IPS-20b (cell line): ENCODE data around the gene CEP295NL.

Source experiments
- H3K27ac ChIP-seq: one replicate; pipeline ENCODE4 v1.5.1; 2013; ENCODE audit warnings: low read length
- H3K27me3 ChIP-seq: 2 replicates; pipeline ENCODE4 v1.6.1; 2013; ENCODE audit warnings: mild to moderate bottlenecking, low read length, inconsistent platforms; ENCODE audit not compliant: insufficient read depth
- H3K36me3 ChIP-seq: 2 replicates; pipeline ENCODE4 v1.6.1; 2013; ENCODE audit warnings: low read depth, mild to moderate bottlenecking, inconsistent platforms, low read length, moderate library complexity; ENCODE audit not compliant: insufficient read depth
- H3K4me1 ChIP-seq: 2 replicates; pipeline ENCODE4 v1.6.1; 2013; ENCODE audit warnings: mild to moderate bottlenecking, control low read depth, inconsistent platforms, low read length, moderate library complexity; ENCODE audit not compliant: insufficient read depth
- H3K4me3 ChIP-seq: 2 replicates; pipeline ENCODE4 v1.5.1; 2013; ENCODE audit warnings: mild to moderate bottlenecking, low read length, inconsistent platforms
- H3K9ac ChIP-seq: 2 replicates; pipeline ENCODE4 v1.6.1; 2013; ENCODE audit warnings: low read depth, mild to moderate bottlenecking, inconsistent platforms, low read length, moderate library complexity
- H3K9me3 ChIP-seq: 2 replicates; pipeline ENCODE4 v1.6.1; 2013; ENCODE audit warnings: mild to moderate bottlenecking, low read depth, low read length, inconsistent platforms; ENCODE audit not compliant: insufficient read depth

Gene CEP295NL

DNA sequence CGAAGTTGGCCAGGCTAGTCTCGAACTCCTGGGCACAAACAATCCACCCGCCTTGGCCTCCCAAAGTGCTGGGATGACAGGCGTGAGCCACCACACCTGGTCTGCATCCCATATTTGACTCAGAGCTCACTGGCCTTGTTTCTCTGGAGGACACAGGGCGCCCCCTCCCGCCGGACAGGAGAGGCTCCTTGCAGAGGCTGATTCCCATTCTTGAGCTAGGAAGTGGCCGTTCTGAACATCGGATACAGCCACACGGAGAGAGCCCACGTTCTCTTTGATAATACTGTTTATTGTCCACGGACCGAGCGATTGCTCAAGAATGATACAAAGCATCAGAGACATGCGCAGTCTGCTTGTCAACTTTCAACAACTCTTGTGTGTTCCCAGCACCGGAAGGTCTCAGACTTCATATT lies 50.3 kb downstream of the CEP295NL start:
- Histone ChIP-seq H3K27me3 (no peaks in the 10 kb centered on the region), H3K27ac (no peak overlapping the region), H3K9me3 (no peaks in the 10 kb centered on the region), H3K4me1 (no peaks in the 10 kb centered on the region), H3K36me3 (0 out of 2 replicates have a peak, but pooled peaks cover 4% of the 10 kb centered on the region), H3K9ac (no peak overlapping the region), H3K4me3 (no peak overlapping the region)

DNA sequence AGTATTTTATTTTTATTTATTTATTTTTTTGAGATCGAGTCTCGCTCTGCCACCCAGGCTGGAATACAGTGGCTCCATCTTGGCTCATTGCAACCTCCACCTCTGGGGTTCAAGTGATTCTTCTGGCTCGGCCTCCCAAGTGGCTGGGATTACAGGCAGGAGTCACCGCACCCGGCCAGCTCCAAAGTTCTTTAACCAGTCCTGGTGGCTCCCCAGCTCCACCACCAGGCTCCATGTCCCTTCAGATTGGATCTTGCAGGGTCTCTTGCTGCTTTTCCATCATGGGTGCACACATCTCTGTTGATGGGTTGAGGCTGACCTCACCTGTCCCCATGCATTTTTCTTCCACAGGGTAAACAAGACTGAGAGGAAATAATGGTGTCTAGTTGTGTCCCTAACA lies 54.0 kb downstream of the CEP295NL start:
- H3K27me3 ChIP-seq = no peaks in the 10 kb centered on the region
- no peak overlapping the region for H3K9ac ChIP-seq
- no peak overlapping the region for H3K4me3 ChIP-seq
- no peaks in the 10 kb centered on the region for H3K9me3 ChIP-seq
- H3K36me3 ChIP-seq = no peaks in the 10 kb centered on the region
- no peaks in the 10 kb centered on the region for H3K4me1 ChIP-seq
- H3K27ac ChIP-seq = no peak overlapping the region

DNA sequence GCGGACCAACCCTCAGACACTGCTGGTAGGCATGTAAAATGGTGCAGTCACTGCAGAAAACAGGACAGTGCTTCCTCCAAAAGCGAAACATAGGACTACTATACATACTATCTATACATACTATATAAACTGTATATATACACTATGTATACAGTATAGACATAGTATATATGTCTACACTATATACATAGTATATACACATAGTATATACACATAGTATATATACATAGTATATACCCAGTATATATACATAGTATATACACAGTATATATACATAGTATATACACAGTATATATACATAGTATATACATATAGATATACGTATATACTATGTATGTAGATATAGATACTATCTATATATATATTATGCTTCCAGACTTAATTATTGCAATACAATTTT lies 55.9 kb downstream of the CEP295NL start:
- no peak overlapping the region for H3K27ac ChIP-seq
- H3K9me3 ChIP-seq = no peaks in the 10 kb centered on the region
- no peaks in the 10 kb centered on the region for H3K27me3 ChIP-seq
- H3K36me3 ChIP-seq = no peaks in the 10 kb centered on the region
- no peak overlapping the region for H3K9ac ChIP-seq
- H3K4me1 ChIP-seq = no peaks in the 10 kb centered on the region
- H3K4me3 ChIP-seq = no peak overlapping the region

DNA sequence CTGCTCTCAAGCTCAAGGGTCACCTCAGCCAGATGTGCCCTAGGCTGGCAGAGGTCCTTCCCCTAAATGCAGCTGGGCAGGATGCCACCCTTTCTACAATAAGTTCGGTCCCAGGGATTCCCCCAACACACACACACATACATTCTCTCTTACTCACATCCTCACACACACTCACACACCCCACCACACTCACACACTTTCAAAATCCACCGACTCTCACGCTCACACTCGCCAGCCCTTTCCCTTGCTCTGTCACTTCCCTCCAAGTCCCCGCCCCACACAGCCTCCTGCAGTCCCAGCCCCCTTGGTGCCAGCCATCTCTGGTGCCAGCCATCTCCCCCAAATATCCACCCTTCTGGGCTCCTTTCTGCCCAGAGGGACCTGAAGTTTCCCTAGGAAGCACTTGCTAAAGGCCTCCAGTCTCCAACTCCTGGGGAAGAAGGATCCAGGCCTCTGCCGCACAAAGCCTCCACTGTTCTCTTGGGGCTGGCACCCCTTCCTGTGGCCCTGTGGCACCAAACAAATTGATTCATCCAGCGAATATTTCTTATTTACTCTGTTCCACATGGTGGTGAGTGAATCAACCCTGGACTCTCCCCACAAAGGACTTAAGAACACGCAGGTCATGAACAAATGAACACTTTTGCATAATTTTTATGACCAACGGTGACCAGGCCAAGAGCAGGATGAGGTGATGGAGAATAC lies 58.5 kb downstream of the CEP295NL start:
- no peak overlapping the region for H3K9ac ChIP-seq
- no peak overlapping the region for H3K4me3 ChIP-seq
- H3K4me1 ChIP-seq = no peaks in the 10 kb centered on the region
- no peaks in the 10 kb centered on the region for H3K27me3 ChIP-seq
- H3K9me3 ChIP-seq = no peaks in the 10 kb centered on the region
- H3K36me3 ChIP-seq = no peaks in the 10 kb centered on the region
- H3K27ac ChIP-seq = no peak overlapping the region

DNA sequence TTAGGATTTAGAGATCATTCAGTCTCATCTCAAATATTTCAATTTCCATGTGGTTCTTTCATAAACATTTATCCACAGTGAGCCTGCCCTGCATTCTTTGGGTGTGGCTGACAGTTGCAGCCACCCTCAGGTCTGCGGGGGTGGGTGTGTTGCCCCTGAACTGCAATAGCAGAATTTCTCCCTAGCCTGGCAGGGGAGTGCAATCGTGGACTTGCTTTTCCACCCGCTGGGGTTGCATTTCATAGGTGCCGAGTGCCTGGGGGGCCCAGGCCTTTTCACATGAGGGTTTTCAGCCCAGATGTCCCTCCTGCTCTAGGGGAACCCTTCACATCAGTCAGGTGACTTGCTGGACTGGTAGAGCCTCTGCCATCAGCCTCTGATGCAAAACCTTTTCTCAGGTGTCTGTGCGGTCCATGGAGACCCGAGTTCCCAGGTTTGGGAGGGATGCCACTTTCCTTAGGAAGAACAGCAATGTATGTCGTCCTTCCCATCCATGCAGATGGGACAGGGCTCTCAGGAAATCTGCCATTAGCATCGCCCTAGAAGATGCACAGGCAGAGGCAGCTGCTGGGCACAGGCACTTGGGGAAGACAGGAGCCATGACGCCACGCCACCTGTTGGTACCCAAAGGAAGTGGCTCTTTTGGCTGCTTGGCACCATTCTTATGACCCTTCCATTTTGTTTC lies 60.0 kb downstream of the CEP295NL start:
- Histone ChIP-seq H3K4me1 (0 out of 2 replicates have a peak, but pooled peaks cover 7% of the 10 kb centered on the region), H3K27me3 (no peaks in the 10 kb centered on the region), H3K9ac (peak overlapping the region; percentile 27; the same call in 1 of the 2 replicates), H3K4me3 (no peak overlapping the region), H3K36me3 (peaks cover under 1% of the 10 kb centered on the region; the same call in 1 of the 2 replicates), H3K27ac (no peak overlapping the region), H3K9me3 (no peaks in the 10 kb centered on the region)

DNA sequence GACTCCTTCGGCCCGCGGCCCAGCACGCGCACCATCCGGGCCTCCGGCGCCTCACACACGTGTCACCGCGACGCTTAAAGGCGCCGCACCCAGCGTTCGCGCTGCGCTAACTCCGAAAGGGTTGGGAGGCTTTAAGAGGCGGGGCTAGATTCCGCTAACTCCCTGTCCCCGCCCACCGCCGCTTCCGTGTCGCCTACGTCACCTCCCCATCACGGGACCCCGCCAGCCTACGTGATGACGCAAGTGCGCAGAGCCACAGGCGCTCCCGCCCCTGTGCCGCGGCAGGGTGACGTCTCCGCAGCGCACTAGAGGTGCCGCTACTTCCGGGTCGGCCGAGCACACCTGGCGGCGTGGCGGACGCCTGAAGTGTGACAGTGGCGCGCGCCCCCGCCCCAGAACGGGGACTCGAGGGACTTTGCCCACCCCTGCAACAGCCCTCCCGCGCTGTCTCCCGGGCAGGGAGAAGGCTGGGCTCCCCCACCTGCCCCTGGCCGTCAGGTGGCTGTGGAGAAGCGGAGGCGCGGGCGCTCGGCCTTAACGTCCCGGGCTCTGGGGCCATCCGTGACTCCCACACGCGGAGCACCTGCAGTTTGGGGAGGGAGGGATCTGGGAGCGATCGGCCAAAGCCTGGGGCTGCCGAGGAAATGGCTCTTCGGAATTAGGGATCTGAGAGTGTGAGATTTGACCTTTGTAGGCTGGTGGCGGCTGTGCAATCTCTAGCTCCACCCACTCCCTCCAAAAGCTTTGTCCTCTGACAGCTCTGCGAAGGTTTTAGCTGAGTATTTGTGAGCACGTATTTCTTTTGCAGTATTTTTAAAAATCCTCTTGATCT lies 62.0 kb downstream of the CEP295NL start, which contains the start of gene USP36:
USP36 (minus strand) TSS at position 35 of the 832 bp plus-strand sequence. CDS start 4,451 bp downstream, outside the sequence.
- Histone ChIP-seq H3K4me1 (0 out of 2 replicates have a peak, but pooled peaks cover 7% of the 10 kb centered on the region), H3K4me3 (peak within 1 kb of the TSS; percentile 81), H3K9ac (peak within 1 kb of the TSS; percentile 83), H3K27me3 (no peaks in the 10 kb centered on the region), H3K36me3 (peaks cover 21% of the 10 kb centered on the region), H3K27ac (peak within 1 kb of the TSS; percentile 33), H3K9me3 (no peaks in the 10 kb centered on the region)
